Lower lobe of right lung (tissue), 2 donors: ENCODE measurements around the gene C6orf62. TPM values are rescaled to one million over a fixed set of nuclear protein-coding genes. Genes with fewer than 3 reads are reported as not detected.
A peak's percentile ranks its signal among the peaks of the same experiment; 100 is the strongest.
"Not testable (repeated sequence)": the region's sequence is repeated elsewhere in the genome, so short reads cannot be mapped to it uniquely, and the experiment has no call there.

ENCODE experiments used
- ATAC-seq, 2 donors: fragments of 200-7000 bp; cut with Tn5 transposase; one replicate each; pipeline ENCODE4 v1.9.1; 2020 to 2022; ENCODE audit warnings: mild to moderate bottlenecking in 2 of 2, moderate library complexity in 2 of 2
- DNase-seq: peaks from one replicate; pipeline ENCODE4 v3.0.0-alpha.2; 2020
- H3K27ac ChIP-seq: fragments of 200-600 bp; one replicate; pipeline ENCODE4 v1.8.0; 2022
- H3K27me3 ChIP-seq: fragments of 200-600 bp; one replicate; pipeline ENCODE4 v1.8.0; 2022; ENCODE audit warnings: low read depth
- H3K36me3 ChIP-seq: fragments of 200-600 bp; one replicate; pipeline ENCODE4 v1.8.0; 2022; ENCODE audit warnings: mild to moderate bottlenecking
- H3K4me1 ChIP-seq: fragments of 200-600 bp; one replicate; pipeline ENCODE4 v1.8.0; 2022
- H3K4me3 ChIP-seq: fragments of 200-600 bp; one replicate; pipeline ENCODE4 v1.8.0; 2022; ENCODE audit warnings: mild to moderate bottlenecking
- H3K9me3 ChIP-seq: fragments of 200-600 bp; one replicate; pipeline ENCODE4 v1.8.0; 2022
- intact Hi-C: fragments of 100-400 bp; cut with DNase I; formaldehyde crosslinking; loops from one replicate; pipeline ENCODE4 v1.11.0; 2022
- long read RNA-seq: library from polyadenylated mRNA; unstranded; transcript quantifications from one replicate; pipeline ENCODE4 v2.0.0, GENCODE V29; 2021
- total RNA-seq: library from RNA; stranded (reverse); fragmentation: NEBNext Ultra II Directional; extraction: Animal tissue kit (Norgen Biotek cat#: 25700); gene quantifications from one replicate; pipeline ENCODE4 v1.2.1, GENCODE V29; 2021
- TF ChIP-seq, protein P1 (sequence below): fragments of 200-600 bp; IDR thresholded peaks from one replicate; pipeline ENCODE4 v1.8.0; 2022; ENCODE audit warnings: antibody characterized with exemption, mild to moderate bottlenecking
- donor health status: DM: no; HTN: yes; CAD: no; lungs with severe emphysema.

C6orf62 gene
- total RNA-seq, result 123 TPM
- long read RNA-seq, full-length matches to known transcripts, result 27 of 42 reads
- long read RNA-seq, partial matches to known transcripts, result 6 of 42 reads
- long read RNA-seq, other reads (novel, unspliced or antisense), result 9 of 42 reads

DNA sequence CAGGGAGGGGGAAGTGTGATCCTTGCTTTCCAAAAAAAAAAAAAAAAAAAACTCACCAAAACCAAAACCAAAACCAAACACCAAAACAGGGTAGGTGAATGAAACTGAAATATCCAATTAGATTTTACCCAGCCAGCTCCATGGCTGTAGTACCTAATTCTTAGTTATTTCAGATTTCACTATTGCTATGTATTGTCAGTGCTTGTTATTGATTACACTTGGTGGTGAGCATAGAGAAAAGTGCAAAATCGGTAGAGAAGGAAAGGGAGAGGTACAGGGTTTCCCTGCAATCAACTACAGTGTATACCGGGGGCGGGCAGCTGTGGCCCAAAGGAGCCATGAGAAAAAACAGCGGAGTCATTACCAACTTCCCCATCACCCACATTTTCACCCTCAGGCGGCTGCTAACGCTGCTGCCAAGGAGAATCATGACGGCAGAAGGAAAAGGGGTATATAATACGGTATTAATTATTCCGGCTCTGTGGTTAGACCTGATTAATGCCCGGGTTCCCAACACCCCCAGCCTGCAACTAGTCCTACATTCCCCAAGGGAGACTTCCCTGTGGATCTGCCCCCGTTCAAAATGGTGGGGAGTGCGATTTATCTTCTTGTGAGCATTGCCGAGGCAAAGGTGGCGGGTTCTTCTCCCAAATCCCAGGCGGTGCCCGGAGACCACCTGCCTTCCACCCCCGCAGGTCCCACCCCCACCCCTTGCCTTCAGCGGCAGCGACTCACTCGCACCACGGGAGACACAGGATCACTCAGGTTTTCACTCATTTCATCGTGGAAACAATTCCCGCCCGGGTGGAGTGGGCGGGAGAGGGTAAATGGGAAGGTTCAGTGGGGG lies at the start of gene C6orf62:
Gene C6orf62 (minus strand): TSS at position 30 of the 847 bp plus-strand sequence. CDS start 486 bp downstream, outside the sequence.
- ATAC-seq (no peak), DNase-seq (peak; percentile 65)
- H3K36me3 ChIP-seq, result peaks cover 26% of the 10 kb centered on the region

DNA sequence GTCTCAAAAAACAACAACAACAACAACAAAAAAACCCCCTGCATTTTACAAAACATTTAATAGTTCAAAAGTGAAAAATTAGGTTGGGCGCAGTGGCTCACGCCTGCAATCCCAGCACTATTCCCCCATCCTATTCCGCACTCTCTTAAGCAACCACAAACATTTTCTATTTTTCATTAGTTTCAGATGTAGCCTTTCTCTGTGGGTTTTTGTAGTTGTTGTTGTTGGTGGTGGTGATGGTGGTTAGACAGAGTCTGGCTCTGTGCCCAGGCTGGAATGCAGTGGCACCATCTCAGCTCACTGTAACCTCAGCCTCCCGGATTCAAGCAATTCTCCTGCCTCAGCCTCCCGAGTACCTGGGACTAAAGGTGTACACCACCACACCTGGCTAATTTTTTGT lies 49.4 kb upstream of the C6orf62 start:
- Histone ChIP-seq H3K27me3 (no peaks in the 10 kb centered on the region), H3K4me1 (peaks cover 2% of the 10 kb centered on the region), H3K36me3 (no peaks in the 10 kb centered on the region), H3K9me3 (no peaks in the 10 kb centered on the region), H3K27ac (no peak overlapping the region), H3K4me3 (no peak overlapping the region)
- no peak for ATAC-seq
- DNase-seq, result no peak
- intact Hi-C loops, result loop anchor here (10.0 kb wide), 1 partner anchor 184 kb away; no protein-coding TSS in a partner anchor
- TF ChIP-seq, protein P1, sequence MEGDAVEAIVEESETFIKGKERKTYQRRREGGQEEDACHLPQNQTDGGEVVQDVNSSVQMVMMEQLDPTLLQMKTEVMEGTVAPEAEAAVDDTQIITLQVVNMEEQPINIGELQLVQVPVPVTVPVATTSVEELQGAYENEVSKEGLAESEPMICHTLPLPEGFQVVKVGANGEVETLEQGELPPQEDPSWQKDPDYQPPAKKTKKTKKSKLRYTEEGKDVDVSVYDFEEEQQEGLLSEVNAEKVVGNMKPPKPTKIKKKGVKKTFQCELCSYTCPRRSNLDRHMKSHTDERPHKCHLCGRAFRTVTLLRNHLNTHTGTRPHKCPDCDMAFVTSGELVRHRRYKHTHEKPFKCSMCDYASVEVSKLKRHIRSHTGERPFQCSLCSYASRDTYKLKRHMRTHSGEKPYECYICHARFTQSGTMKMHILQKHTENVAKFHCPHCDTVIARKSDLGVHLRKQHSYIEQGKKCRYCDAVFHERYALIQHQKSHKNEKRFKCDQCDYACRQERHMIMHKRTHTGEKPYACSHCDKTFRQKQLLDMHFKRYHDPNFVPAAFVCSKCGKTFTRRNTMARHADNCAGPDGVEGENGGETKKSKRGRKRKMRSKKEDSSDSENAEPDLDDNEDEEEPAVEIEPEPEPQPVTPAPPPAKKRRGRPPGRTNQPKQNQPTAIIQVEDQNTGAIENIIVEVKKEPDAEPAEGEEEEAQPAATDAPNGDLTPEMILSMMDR, result no peak

More for the DNA sequence above, at the start of gene C6orf62:
- Histone ChIP-seq H3K27me3 (no peaks in the 10 kb centered on the region), H3K4me1 (peaks cover 43% of the 10 kb centered on the region), H3K27ac (peak within 1 kb of the TSS; percentile 99), H3K4me3 (peak within 1 kb of the TSS; percentile 87), H3K9me3 (no peaks in the 10 kb centered on the region)
- intact Hi-C loops, result no loop called here
- TF ChIP-seq, protein P1, result no peak

DNA sequence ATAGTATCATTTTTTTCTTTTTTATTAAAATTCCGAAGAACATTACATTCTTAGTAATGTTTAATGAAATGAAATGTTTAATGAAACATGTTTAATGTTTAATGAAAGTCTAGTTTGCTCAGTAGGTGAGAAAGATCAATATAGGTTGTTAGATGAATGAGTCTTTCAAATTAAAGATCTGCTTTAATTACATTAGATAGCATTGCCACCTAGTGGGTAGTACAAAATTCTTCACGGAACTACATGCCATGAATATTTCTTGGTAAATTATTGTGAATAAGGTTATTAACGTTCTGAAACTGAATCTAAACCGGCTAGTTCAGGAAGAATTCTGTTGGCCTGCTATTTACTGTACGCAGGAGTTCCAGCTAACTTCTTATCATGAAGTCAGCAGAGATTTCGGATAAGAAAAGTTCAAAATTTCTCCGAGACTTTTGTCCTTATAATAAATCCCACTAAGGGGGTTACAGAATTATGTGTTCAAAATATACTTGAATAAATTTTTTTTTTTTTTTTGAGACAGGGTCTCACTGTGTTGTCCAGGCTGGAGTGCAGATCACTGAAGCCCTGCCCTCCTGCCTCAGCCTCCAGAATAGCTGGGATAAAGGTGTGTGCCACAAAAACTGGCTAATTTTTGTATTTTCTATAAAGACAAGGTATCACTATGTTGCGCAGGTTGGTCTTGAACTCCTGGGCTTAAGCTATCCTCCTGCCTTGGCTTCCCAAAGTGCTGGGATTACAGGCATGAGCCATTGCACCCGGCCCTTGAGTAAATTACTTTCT lies 47.9 kb upstream of the C6orf62 start:
- Histone ChIP-seq H3K27ac (no peak overlapping the region), H3K36me3 (no peaks in the 10 kb centered on the region), H3K27me3 (no peaks in the 10 kb centered on the region), H3K4me1 (peaks cover 5% of the 10 kb centered on the region), H3K9me3 (no peaks in the 10 kb centered on the region), H3K4me3 (no peak overlapping the region)
- TF ChIP-seq, protein P1, result peak; percentile 46
- no peak for DNase-seq
- ATAC-seq, result peak; percentile 60 to 75
- intact Hi-C loops, result loop anchor here (10.0 kb wide), 1 partner anchor 182 kb away; no protein-coding TSS in a partner anchor

DNA sequence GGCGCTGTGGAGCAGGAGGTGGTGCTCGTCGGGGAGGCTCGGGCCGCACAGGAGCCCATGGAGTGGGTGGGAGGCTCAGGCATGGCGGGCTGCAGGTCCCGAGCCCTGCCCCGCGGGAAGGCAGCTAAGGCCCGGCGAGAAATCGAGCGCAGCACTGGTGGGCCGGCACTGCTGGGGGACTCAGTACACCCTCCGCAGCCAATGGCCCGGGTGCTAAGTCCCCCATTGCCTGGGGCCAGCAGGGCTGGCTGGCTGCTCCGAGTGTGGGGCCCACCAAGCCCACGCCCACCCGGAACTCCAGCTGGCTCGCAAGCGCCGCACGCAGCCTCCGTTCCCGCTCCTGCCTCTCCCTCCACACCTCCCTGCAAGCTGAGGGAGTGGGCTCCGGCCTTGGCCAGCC lies 47.0 kb upstream of the C6orf62 start:
- ATAC-seq, H3K4me1 ChIP-seq, H3K4me3 ChIP-seq, H3K27ac ChIP-seq, H3K36me3 ChIP-seq, DNase-seq, H3K9me3 ChIP-seq, H3K27me3 ChIP-seq: not testable (repeated sequence)
- intact Hi-C loops, result loop anchor here (10.0 kb wide), 1 partner anchor 181 kb away; no protein-coding TSS in a partner anchor

DNA sequence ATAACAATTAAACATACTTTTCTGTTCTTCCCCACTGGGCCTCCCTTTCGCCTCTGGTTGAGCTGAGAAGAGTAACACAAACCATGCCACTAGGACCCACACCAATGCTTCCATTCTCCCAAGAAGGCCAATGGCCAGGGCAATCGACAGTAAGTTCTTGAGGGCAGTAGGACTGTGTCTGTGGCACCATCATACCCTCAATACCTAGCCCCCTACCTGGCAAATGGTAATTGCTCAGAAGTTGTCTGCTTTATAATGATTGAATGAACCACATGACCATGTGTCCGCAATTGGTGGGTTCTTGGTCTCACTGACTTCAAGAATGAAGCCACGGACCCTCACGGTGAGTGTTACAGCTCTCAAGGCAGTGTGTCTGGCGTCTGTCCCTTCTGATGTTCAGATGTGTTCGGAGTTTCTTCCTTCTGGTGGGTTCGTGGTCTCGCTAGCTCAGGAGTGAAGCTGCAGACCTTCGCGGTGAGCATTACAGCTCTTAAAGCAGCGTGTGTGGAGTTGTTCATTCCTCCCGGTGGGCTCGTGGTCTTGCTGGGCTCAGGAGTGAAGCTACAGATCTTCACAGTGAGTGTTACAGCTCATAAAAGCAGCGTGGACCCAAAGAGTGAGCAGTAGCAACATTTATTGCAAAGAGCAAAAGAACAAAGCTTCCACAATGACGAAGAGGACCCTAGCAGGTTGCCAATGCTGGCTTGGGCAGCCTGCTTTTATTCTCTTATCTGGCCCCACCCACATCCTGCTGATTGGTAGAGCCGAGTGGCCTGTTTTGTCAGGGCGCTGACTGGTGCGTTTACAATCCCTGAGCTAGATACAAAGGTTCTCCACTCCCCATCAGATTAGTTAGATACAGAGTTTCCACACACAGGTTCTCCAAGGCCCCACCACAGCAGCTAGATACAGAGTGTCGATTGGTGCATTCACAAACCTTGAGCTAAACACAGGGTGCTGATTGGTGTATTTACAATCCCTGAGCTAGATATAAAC lies 46.2 kb upstream of the C6orf62 start:
- H3K27ac ChIP-seq, H3K27me3 ChIP-seq, H3K4me1 ChIP-seq, H3K36me3 ChIP-seq, H3K9me3 ChIP-seq, ATAC-seq, DNase-seq, H3K4me3 ChIP-seq: not testable (repeated sequence)
- intact Hi-C loops, result loop anchor here (10.0 kb wide), 1 partner anchor 180 kb away; no protein-coding TSS in a partner anchor
